IMR-90 (cell line): ENCODE measurements around the gene DENND5A. TPM values are rescaled to one million over a fixed set of nuclear protein-coding genes. Genes with fewer than 3 reads are reported as not detected.
"Not testable (repeated sequence)": the region's sequence is repeated elsewhere in the genome, so short reads cannot be mapped to it uniquely, and the experiment has no call there.

Source experiments
- ATAC-seq: fragments of 200-7000 bp; cut with Tn5 transposase; 2 replicates; pipeline ENCODE4 v1.9.1; 2020; ENCODE audit warnings: low read depth, mild to moderate bottlenecking, moderate library complexity
- BruUV-seq: library from RNA; stranded (reverse); fragments of 400-500 nt; replicated peaks from 2 replicates; lab custom pipeline; 2021; lab: Mats Ljungman, UMichigan
- CTCF ChIA-PET: fragments of 300-600 bp; formaldehyde crosslinking; extraction: SDS; loops from one replicate; lab custom pipeline; 2021; ENCODE audit warnings: antibody characterized with exemption; lab: Yijun Ruan, JAX
- POLR2A ChIA-PET: fragments of 300-600 bp; sonication (Branson Sonifier 250); formaldehyde crosslinking; loops from one replicate; lab custom pipeline; 2022; ENCODE audit warnings: antibody characterized with exemption; ENCODE audit not compliant: unreplicated experiment; lab: Charles Lee
- DNase-seq: peaks from one replicate; pipeline ENCODE4 v3.0.0; 2013
- H2AFZ ChIP-seq: replicated peaks from 2 replicates; pipeline ENCODE3; 2013; ENCODE audit warnings: low read length, mild to moderate bottlenecking; ENCODE audit not compliant: poor library complexity
- H2AK5ac ChIP-seq: 2 replicates; pipeline ENCODE4 v1.6.1; 2013; ENCODE audit warnings: low read depth, low read length, inconsistent platforms
- H2AK9ac ChIP-seq: replicated peaks from 2 replicates; pipeline ENCODE3; 2013; ENCODE audit warnings: mild to moderate bottlenecking, low read depth, low read length, moderate library complexity; ENCODE audit not compliant: poor library complexity
- H2BK120ac ChIP-seq: 2 replicates; pipeline ENCODE4 v1.6.1; 2013; ENCODE audit warnings: low read depth, low read length, inconsistent platforms
- H2BK15ac ChIP-seq: 3 replicates; pipeline ENCODE4 v1.6.1; 2013; ENCODE audit warnings: low read depth, low read length, inconsistent platforms
- H2BK20ac ChIP-seq: 2 replicates; pipeline ENCODE4 v1.6.1; 2013; ENCODE audit warnings: low read depth, mild to moderate bottlenecking, inconsistent platforms, low read length, moderate library complexity
- H2BK5ac ChIP-seq: 2 replicates; pipeline ENCODE4 v1.6.1; 2013; ENCODE audit warnings: mild to moderate bottlenecking, low read depth, low read length, inconsistent platforms; ENCODE audit not compliant: poor library complexity, severe bottlenecking
- H3K14ac ChIP-seq: replicated peaks from 2 replicates; pipeline ENCODE4 v1.6.1; 2013; ENCODE audit warnings: low read depth, low read length, inconsistent platforms
- H3K18ac ChIP-seq: 2 replicates; pipeline ENCODE4 v1.6.1; 2013; ENCODE audit warnings: low read depth, low read length, control low read depth
- H3K23ac ChIP-seq: 2 replicates; pipeline ENCODE4 v1.6.1; 2013; ENCODE audit warnings: low read depth, low read length, inconsistent platforms
- H3K27ac ChIP-seq: 2 replicates; pipeline ENCODE4 v1.5.1; 2013; ENCODE audit warnings: mild to moderate bottlenecking, control low read depth, low read length; ENCODE audit not compliant: insufficient read depth
- H3K27me3 ChIP-seq: 2 replicates; pipeline ENCODE4 v1.6.1; 2013; ENCODE audit warnings: low read length; ENCODE audit not compliant: control insufficient read depth, insufficient read depth
- H3K36me3 ChIP-seq: 2 replicates; pipeline ENCODE4 v1.6.1; 2013; ENCODE audit warnings: low read length, mixed read lengths; ENCODE audit not compliant: control insufficient read depth, insufficient read depth
- H3K4ac ChIP-seq: 2 replicates; pipeline ENCODE4 v1.6.1; 2013; ENCODE audit warnings: low read depth, low read length, inconsistent platforms
- H3K4me1 ChIP-seq: 2 replicates; pipeline ENCODE4 v1.6.1; 2013; ENCODE audit warnings: low read length, mixed read lengths; ENCODE audit not compliant: control insufficient read depth, insufficient read depth
- H3K4me2 ChIP-seq: 2 replicates; pipeline ENCODE4 v1.6.1; 2013; ENCODE audit warnings: low read depth, mild to moderate bottlenecking, control low read depth, low read length, moderate library complexity
- H3K4me3 ChIP-seq: 2 replicates; pipeline ENCODE4 v1.5.1; 2013; ENCODE audit warnings: low read depth, mild to moderate bottlenecking, control low read depth, low read length, moderate library complexity; ENCODE audit not compliant: insufficient read depth
- H3K56ac ChIP-seq: 2 replicates; pipeline ENCODE4 v1.6.1; 2013; ENCODE audit warnings: low read length, inconsistent platforms; ENCODE audit not compliant: insufficient read depth; ENCODE audit errors: extremely low read depth
- H3K79me1 ChIP-seq, 2 experiments: 2 replicates each; pipeline ENCODE4 v1.6.1; 2013; ENCODE audit warnings: low read length in 2 of 2, inconsistent platforms in 1 of 2, low read depth in 1 of 2
- H3K9ac ChIP-seq: 2 replicates; pipeline ENCODE4 v1.6.1; 2013; ENCODE audit warnings: low read depth, low read length, control low read depth
- H3K9me1 ChIP-seq: 2 replicates; pipeline ENCODE4 v1.6.1; 2013; ENCODE audit warnings: low read length, inconsistent platforms; ENCODE audit not compliant: insufficient read depth
- H3K9me3 ChIP-seq: 2 replicates; pipeline ENCODE4 v1.6.1; 2013; ENCODE audit warnings: low read length; ENCODE audit not compliant: control insufficient read depth, insufficient read depth
- H4K20me1 ChIP-seq: 2 replicates; pipeline ENCODE4 v1.6.1; 2013; ENCODE audit warnings: low read length, inconsistent platforms; ENCODE audit not compliant: insufficient read depth
- H4K5ac ChIP-seq: 2 replicates; pipeline ENCODE4 v1.6.1; 2013; ENCODE audit warnings: mild to moderate bottlenecking, low read depth, low read length, control low read depth
- H4K8ac ChIP-seq, 2 experiments: 2 replicates each; pipeline ENCODE4 v1.6.1; 2013; ENCODE audit warnings: low read depth in 2 of 2, low read length in 2 of 2, control low read depth in 1 of 2, inconsistent platforms in 1 of 2
- H4K91ac ChIP-seq: 2 replicates; pipeline ENCODE4 v1.6.1; 2013; ENCODE audit warnings: low read depth, low read length, inconsistent platforms; ENCODE audit not compliant: insufficient read depth
- BHLHE40 ChIP-seq: fragments of 150-350 bp; IDR thresholded peaks from 2 replicates; pipeline ENCODE4 v1.6.1; 2016; ENCODE audit warnings: mild to moderate bottlenecking, low read depth, low read length
- MXI1 ChIP-seq: IDR thresholded peaks from 2 replicates; pipeline ENCODE4 v1.6.1; 2012; ENCODE audit warnings: low read depth, mild to moderate bottlenecking, low read length, moderate library complexity, borderline replicate concordance
- RAD21 ChIP-seq: IDR thresholded peaks from 2 replicates; pipeline ENCODE4 v1.6.1; 2012; ENCODE audit warnings: low read length, improper control_type of control experiment
- WGBS, 2 experiments: methylation state at CpG; one replicate each; pipeline versions ENCODE4 v1.1.5 to v1.1.7; 2013; ENCODE audit warnings: missing lambda C conversion rate in 2 of 2; ENCODE audit not compliant: insufficient read length in 1 of 2; ENCODE audit errors: extremely low coverage in 2 of 2; 5-methylcytosine and 5-hydroxymethylcytosine counted together
- dilution Hi-C: fragments of 300-500 bp; cut with HindIII; formaldehyde crosslinking; loops from one replicate; pipeline ENCODE4 v1.14.3; 2018; ENCODE audit warnings: low sequenced_read_pairs; ENCODE audit not compliant: unreplicated experiment
- in situ Hi-C: fragments of 300-500 bp; cut with MboI; formaldehyde crosslinking; loops from 3 replicates; pipeline ENCODE4 v1.14.3; 2019; ENCODE audit warnings: low sequenced_read_pairs, inconsistent platforms, mixed read lengths
- intact Hi-C: fragments of 100-400 bp; cut with micrococcal nuclease; formaldehyde crosslinking; loops from 2 replicates; pipeline ENCODE4 v1.10.0; 2022
- polyA plus RNA-seq, 3 experiments: library from polyadenylated mRNA; depleted of rRNA; stranded (reverse); fragments of >200 nt; gene quantifications; 2 replicates each; pipeline ENCODE4 v1.2.3, GENCODE V29; 2012; ENCODE audit warnings: low replicate concordance in 1 of 3
- total RNA-seq: library from RNA; depleted of rRNA; stranded (reverse); fragments of >200 nt; gene quantifications from 2 replicates; pipeline ENCODE4 v1.2.3, GENCODE V29; 2012

Gene DENND5A
- total and polyA plus RNA-seq, 2 of the 4 experiments (the other 2 are of a cell fraction), result 179 to 192 TPM

GRCh38 chr11:9222654-9223053 is 42.5 kb downstream of the DENND5A start:
- intact Hi-C loops (no loop called here), in situ Hi-C loops (no loop called here), dilution Hi-C loops (no loop called here)
- H2AK5ac ChIP-seq, result no peak overlapping the region
- no peak overlapping the region for H3K18ac ChIP-seq
- H3K4ac ChIP-seq, result no peak overlapping the region
- WGBS, 2 experiments, result 55% methylated on average over 2 of the region's 3 CpGs; no CpG with 5 or more reads in 1 of the 2 experiments
- ChIA-PET CTCF (no interaction called here), POLR2A (interaction anchor here (0.5 kb wide), 1 partner anchor 240 kb away, joined by 3 read pairs; no protein-coding TSS in a partner anchor)
- H4K91ac ChIP-seq, result no peak overlapping the region
- no peak overlapping the region for H2BK5ac ChIP-seq
- H3K9me1 ChIP-seq, result peaks cover 14% of the 10 kb centered on the region; the same call in 1 of the 2 replicates
- H3K4me2 ChIP-seq, result no peak overlapping the region
- H3K23ac ChIP-seq, result no peak overlapping the region
- no TSS peak for BruUV-seq
- no peak overlapping the region for H4K5ac ChIP-seq
- H3K9me3 ChIP-seq, result no peaks in the 10 kb centered on the region
- peaks cover 74% of the 10 kb centered on the region for H4K20me1 ChIP-seq
- H3K79me1 ChIP-seq, result peaks cover 9 to 74% of the 10 kb centered on the region in 2 experiments
- no peaks in the 10 kb centered on the region for H3K27me3 ChIP-seq
- no peak overlapping the region for H3K9ac ChIP-seq
- H3K4me1 ChIP-seq, result peaks cover 2% of the 10 kb centered on the region
- H2AK9ac ChIP-seq, result no peak overlapping the region
- no peak for TF ChIP-seq MXI1
- no peak for TF ChIP-seq BHLHE40
- no peak for TF ChIP-seq RAD21
- no peak overlapping the region for H2BK120ac ChIP-seq
- H3K4me3 ChIP-seq, result no peak overlapping the region
- DNase-seq (no peak), ATAC-seq (no peak)
- no peak overlapping the region for H2BK20ac ChIP-seq
- no peaks in the 10 kb centered on the region for H3K36me3 ChIP-seq
- no peak overlapping the region for H3K56ac ChIP-seq
- H2AFZ ChIP-seq, result no peak overlapping the region
- H2BK15ac ChIP-seq, result no peak overlapping the region
- no peak overlapping the region for H3K14ac ChIP-seq
- H4K8ac ChIP-seq, result no peak overlapping the region
- H3K27ac ChIP-seq, result no peak overlapping the region

- H2AK5ac ChIP-seq, CTCF ChIA-PET, H3K4ac ChIP-seq, H3K9ac ChIP-seq, H2AFZ ChIP-seq, dilution Hi-C loops, DNase-seq, H3K27ac ChIP-seq, H4K5ac ChIP-seq, H3K9me3 ChIP-seq, H3K18ac ChIP-seq, H3K27me3 ChIP-seq, BruUV-seq, H3K36me3 ChIP-seq, POLR2A ChIA-PET, H2BK15ac ChIP-seq, H3K14ac ChIP-seq, H2BK5ac ChIP-seq, intact Hi-C loops, H2BK120ac ChIP-seq, H3K23ac ChIP-seq, H2AK9ac ChIP-seq, H4K8ac ChIP-seq, H3K56ac ChIP-seq, H4K91ac ChIP-seq, ATAC-seq, H3K4me3 ChIP-seq, H2BK20ac ChIP-seq, H3K4me1 ChIP-seq, in situ Hi-C loops, H3K4me2 ChIP-seq: not testable (repeated sequence)
- Histone ChIP-seq H3K9me1 (peaks cover 12% of the 10 kb centered on the region; the same call in 1 of the 2 replicates), H3K79me1 (peaks cover 17 to 74% of the 10 kb centered on the region in 2 experiments), H4K20me1 (peaks cover 74% of the 10 kb centered on the region)
- no CpG with 5 or more reads among the region's 9 CpGs for WGBS, 2 experiments
Observed at GRCh38 chr11:9220853-9221252, 44.3 kb downstream of the DENND5A start.
